ENCODE results near the gene PHLPP1. TPM values are rescaled to one million over a fixed set of nuclear protein-coding genes. Genes with fewer than 3 reads are reported as not detected.

Gene PHLPP1
- total and polyA plus RNA-seq, 2 of the 4 experiments (the other 2 are of a cell fraction): 3.3 to 3.6 TPM

- Histone ChIP-seq H4K20me1 (ENCODE audit: insufficient read depth, low read length) (no peaks in the 10 kb centered on the region), H2BK5ac (ENCODE audit: low read depth, low read length, poor library complexity, severe bottlenecking) (no peak overlapping the region), H2BK20ac (ENCODE audit: low read depth, low read length) (no peak overlapping the region), H3K14ac (replicated peaks; ENCODE audit: low read depth, low read length) (no peak overlapping the region), H4K8ac (ENCODE audit: low read depth in 2 of 2, low read length in 2 of 2) (no peak overlapping the region), H2AFZ (replicated peaks; ENCODE audit: low read length, poor library complexity) (no peak overlapping the region), H3K79me1 (ENCODE audit: low read depth in 1 of 2, low read length in 2 of 2) (peaks cover 0 to 10% of the 10 kb centered on the region in 2 experiments; a peak in 3 of 4 replicates), H2AK5ac (ENCODE audit: low read depth, low read length) (no peak overlapping the region), H4K91ac (ENCODE audit: insufficient read depth, low read depth, low read length) (no peak overlapping the region; the same call in 1 of the 2 replicates), H3K4ac (ENCODE audit: low read depth, low read length) (no peak overlapping the region), H3K36me3 (ENCODE audit: control insufficient read depth, insufficient read depth, low read length) (no peaks in the 10 kb centered on the region), H3K27me3 (ENCODE audit: control insufficient read depth, insufficient read depth, low read length) (no peaks in the 10 kb centered on the region), H3K4me2 (ENCODE audit: low read depth, low read length) (no peak overlapping the region), H3K9me1 (ENCODE audit: insufficient read depth, low read length) (peaks cover 11% of the 10 kb centered on the region), H4K5ac (ENCODE audit: low read depth, low read length) (no peak overlapping the region), H3K23ac (ENCODE audit: low read depth, low read length) (no peak overlapping the region), H3K56ac (ENCODE audit: extremely low read depth, insufficient read depth, low read length) (no peak overlapping the region), H3K9ac (ENCODE audit: low read depth, low read length) (no peak overlapping the region), H3K4me3 (ENCODE audit: insufficient read depth, low read depth, low read length) (no peak overlapping the region), H3K4me1 (ENCODE audit: control insufficient read depth, insufficient read depth, low read length) (peaks cover 10% of the 10 kb centered on the region), H3K9me3 (ENCODE audit: control insufficient read depth, insufficient read depth, low read length) (no peaks in the 10 kb centered on the region), H2AK9ac (replicated peaks; ENCODE audit: low read depth, low read length, poor library complexity) (no peak overlapping the region), H3K18ac (ENCODE audit: low read depth, low read length) (no peak overlapping the region), H3K27ac (ENCODE audit: insufficient read depth, low read length) (no peak overlapping the region), H2BK15ac (ENCODE audit: low read depth, low read length) (no peak overlapping the region), H2BK120ac (ENCODE audit: low read depth, low read length) (no peak overlapping the region)
- in situ Hi-C loops (cut with MboI; ENCODE audit: low sequenced_read_pairs): no loop called here
- ATAC-seq (ENCODE audit: low read depth) (no peak), DNase-seq (no peak)
- dilution Hi-C loops (cut with HindIII; ENCODE audit: low sequenced_read_pairs, unreplicated experiment): no loop called here
- ChIA-PET POLR2A (ENCODE audit: unreplicated experiment) (no interaction called here), CTCF (no interaction called here)
- TF ChIP-seq RFX5 (IDR thresholded peaks at IDR 0.05; ENCODE audit: low read depth, low read length) (no peak), MXI1 (IDR thresholded peaks at IDR 0.05; ENCODE audit: borderline replicate concordance, low read depth, low read length) (no peak), POLR2A (IDR thresholded peaks at IDR 0.05; ENCODE audit: low read depth, low read length) (no peak), USF2 (IDR thresholded peaks at IDR 0.05; ENCODE audit: low read depth, low read length) (no peak), CEBPB (IDR thresholded peaks at IDR 0.05; ENCODE audit: low read depth, low read length) (no peak), MAFK (IDR thresholded peaks at IDR 0.05; ENCODE audit: low read depth, low read length) (no peak), ELK1 (IDR thresholded peaks at IDR 0.05; ENCODE audit: borderline replicate concordance, low read depth, low read length) (no peak), RAD21 (IDR thresholded peaks at IDR 0.05; ENCODE audit: low read length) (no peak), FOS (IDR thresholded peaks at IDR 0.05; ENCODE audit: low read depth, low read length) (no peak), RCOR1 (IDR thresholded peaks at IDR 0.05; ENCODE audit: insufficient replicate concordance, low read length) (no peak), MAZ (IDR thresholded peaks at IDR 0.05; ENCODE audit: borderline replicate concordance, low read depth, low read length) (no peak), BHLHE40 (IDR thresholded peaks at IDR 0.05; ENCODE audit: low read depth, low read length) (no peak), NFE2L2 (IDR thresholded peaks at IDR 0.05; ENCODE audit: low read depth, low read length) (no peak), SMC3 (IDR thresholded peaks at IDR 0.05; ENCODE audit: low read depth, low read length) (no peak), CTCF (conservative IDR thresholded peaks at IDR 0.05; ENCODE audit: low read depth, low read length) (no peak), CHD1 (IDR thresholded peaks at IDR 0.05; ENCODE audit: low read depth, low read length) (no peak)
- no CpG with 5 or more reads among the region's 3 CpGs for WGBS, 2 experiments (ENCODE audit: extremely low coverage in 2 of 2, insufficient read length in 1 of 2)
- no TSS peak for BruUV-seq (replicated peaks)
- intact Hi-C loops (cut with micrococcal nuclease): no loop called here
These were observed 160.0 kb downstream of the PHLPP1 start for GRCh38 chr18:62875323-62875722.

All from IMR-90 (cell line).